Body of pancreas (tissue), 4 donors: Measurements from ENCODE around the gene MYO5A. TPM values are rescaled to one million over a fixed set of nuclear protein-coding genes. Genes with fewer than 3 reads are reported as not detected.

Experiments used
- ATAC-seq: fragments of 150-250 bp; one replicate; pipeline ENCODE4 v1.9.1; 2016
- DNase-seq, 4 donors: peaks; one replicate each; pipeline ENCODE4 v3.0.0-alpha.2; 2019
- H3K27ac ChIP-seq, 4 donors: fragments of 200-600 bp; sonication (generic); 1 replicate in 3 of 4; 2 replicates in 1 of 4; pipeline versions ENCODE4 v1.5.1 to v1.6.1; 2016 to 2019; ENCODE audit warnings: mild to moderate bottlenecking in 1 of 4, mixed read lengths in 1 of 4, moderate library complexity in 1 of 4
- H3K27me3 ChIP-seq, 2 donors: fragments of 200-600 bp; sonication (generic); one replicate each; pipeline ENCODE4 v1.6.0; 2016; ENCODE audit warnings: mild to moderate bottlenecking in 1 of 2
- H3K36me3 ChIP-seq, 2 donors: fragments of 200-600 bp; sonication (generic); replicated peaks in 1 of 2; 2 replicates each; pipeline ENCODE4 v1.5.1; 2016; ENCODE audit warnings: low read depth in 2 of 2; ENCODE audit not compliant: insufficient read depth in 1 of 2
- H3K4me1 ChIP-seq: fragments of 200-600 bp; sonication (generic); one replicate; pipeline ENCODE4 v1.6.0; 2016
- H3K4me3 ChIP-seq, 2 donors: fragments of 200-600 bp; sonication (generic); 1 replicate in 1 of 2; 2 replicates in 1 of 2; pipeline ENCODE4 v1.5.1; 2016 to 2019
- H3K9me3 ChIP-seq, 3 donors: fragments of 200-600 bp; sonication (generic); 1 replicate in 2 of 3; 2 replicates in 1 of 3; pipeline ENCODE4 v1.5.1; 2016
- CTCF ChIP-seq, 7 experiments: fragments of 450-650 bp in 4 of 7; fragments of 200-600 bp in 3 of 7; sonication (generic) in 3 of 7; IDR thresholded peaks; one replicate each; pipeline ENCODE4 v1.5.1; 2016 to 2019; ENCODE audit warnings: antibody characterized with exemption in 7 of 7
- POLR2A ChIP-seq, 3 donors: fragments of 450-650 bp; IDR thresholded peaks; one replicate each; pipeline ENCODE4 v1.6.1; 2016; ENCODE audit warnings: antibody characterized with exemption in 3 of 3, mild to moderate bottlenecking in 2 of 3
- WGBS, 2 donors: methylation state at CpG; one replicate each; pipeline ENCODE4 v1.1.5; 2017; 5-methylcytosine and 5-hydroxymethylcytosine counted together
- intact Hi-C: fragments of 100-400 bp; cut with DNase I; formaldehyde crosslinking; loops from one replicate; pipeline ENCODE4 v1.15.1; 2023
- total RNA-seq, 2 donors: library from RNA; depleted of rRNA; stranded (reverse); fragments of >200 nt; gene quantifications; one replicate each; pipeline ENCODE4 v1.1.0, GENCODE V29; 2016

The MYO5A gene
- total RNA-seq, 2 donors from 2014 or later, result 8.2 to 11.9 TPM

- Histone ChIP-seq H3K4me3 (no peak overlapping the region), H3K27ac (no peak overlapping the region), H3K27me3 (no peaks in the 10 kb centered on the region), H3K9me3 (no peaks in the 10 kb centered on the region), H3K36me3 (no peaks in the 10 kb centered on the region), H3K4me1 (peaks cover 28% of the 10 kb centered on the region)
- DNase-seq, result peak; percentile 26 to 62 (median 43)
- intact Hi-C loops, result no loop called here
- peak; percentile 75 for ATAC-seq
- TF ChIP-seq CTCF (IDR thresholded peaks at IDR 0.05), result peak in 4 of 7 experiments; percentile 29 to 46 (median 42)
- no peak for TF ChIP-seq POLR2A (IDR thresholded peaks at IDR 0.05)
- 37% methylated on average over 4 to 6 of the region's 6 CpGs for WGBS, 2 donors
Measured at GRCh38 chr15:52331490-52332240, 197.0 kb downstream of the MYO5A start.

GRCh38 chr15:52329987-52330386, 198.7 kb downstream of the MYO5A start:
- ATAC-seq (no peak), DNase-seq (no peak)
- intact Hi-C loops, result no loop called here
- H3K9me3 ChIP-seq, result no peaks in the 10 kb centered on the region
- H3K27me3 ChIP-seq, result no peaks in the 10 kb centered on the region
- WGBS, 2 donors, result 50 to 64% methylated on average over 1 of the region's 1 CpG
- H3K4me3 ChIP-seq, result no peak overlapping the region
- TF ChIP-seq POLR2A (IDR thresholded peaks at IDR 0.05) (no peak), CTCF (IDR thresholded peaks at IDR 0.05) (no peak)
- H3K36me3 ChIP-seq, result no peaks in the 10 kb centered on the region
- H3K4me1 ChIP-seq, result peaks cover 28% of the 10 kb centered on the region
- peak overlapping the region in 2 of 4 donors; percentile 51 for H3K27ac ChIP-seq

GRCh38 chr15:52329150-52329549, 199.5 kb downstream of the MYO5A start:
- peak; percentile 41 for ATAC-seq
- peak overlapping the region in 2 of 4 donors; percentile 51 for H3K27ac ChIP-seq
- intact Hi-C loops, result no loop called here
- H3K36me3 ChIP-seq, result no peaks in the 10 kb centered on the region
- no peak overlapping the region for H3K4me3 ChIP-seq
- no peaks in the 10 kb centered on the region for H3K27me3 ChIP-seq
- peaks cover 28% of the 10 kb centered on the region for H3K4me1 ChIP-seq
- WGBS, 2 donors, result 7 to 27% methylated on average over 2 of the region's 2 CpGs
- H3K9me3 ChIP-seq, result no peaks in the 10 kb centered on the region
- TF ChIP-seq POLR2A (IDR thresholded peaks at IDR 0.05), result no peak
- peak in 4 of 7 experiments; percentile 25 to 37 (median 35) for TF ChIP-seq CTCF (IDR thresholded peaks at IDR 0.05)
- DNase-seq, result peak in 2 of 4 donors; percentile 16 to 43

- intact Hi-C loops, result no loop called here
- no peak for ATAC-seq
- DNase-seq, result no peak
- Histone ChIP-seq H3K27me3 (no peaks in the 10 kb centered on the region), H3K27ac (peak overlapping the region in 2 of 4 donors; percentile 51), H3K9me3 (no peaks in the 10 kb centered on the region), H3K36me3 (no peaks in the 10 kb centered on the region), H3K4me3 (no peak overlapping the region), H3K4me1 (peaks cover 28% of the 10 kb centered on the region)
- WGBS, 2 donors, result 41 to 54% methylated on average over 2 of the region's 2 CpGs
- TF ChIP-seq CTCF (IDR thresholded peaks at IDR 0.05), result no peak
- TF ChIP-seq POLR2A (IDR thresholded peaks at IDR 0.05), result no peak
Measured at GRCh38 chr15:52328680-52329079, 200.0 kb downstream of the MYO5A start.

- DNase-seq (no peak), ATAC-seq (no peak)
- Histone ChIP-seq H3K27me3 (no peaks in the 10 kb centered on the region), H3K36me3 (no peaks in the 10 kb centered on the region), H3K4me1 (peaks cover 27% of the 10 kb centered on the region), H3K27ac (no peak overlapping the region), H3K4me3 (no peak overlapping the region), H3K9me3 (no peaks in the 10 kb centered on the region)
- 64 to 70% methylated on average over 2 of the region's 2 CpGs for WGBS, 2 donors
- no peak for TF ChIP-seq POLR2A (IDR thresholded peaks at IDR 0.05)
- TF ChIP-seq CTCF (IDR thresholded peaks at IDR 0.05), result no peak
- intact Hi-C loops, result no loop called here
Measured at GRCh38 chr15:52326756-52327155, 201.9 kb downstream of the MYO5A start.
